A549 (cell line): Measurements from ENCODE around the gene SYNCRIP.

Experiments
- ZSCAN20 ChIP-seq: fragments of 250-450 bp; sonication (Bioruptor Pico); IDR thresholded peaks from 2 replicates; pipeline ENCODE4 v1.8.0; 2022; ENCODE audit warnings: mild to moderate bottlenecking, moderate library complexity
- TF ChIP-seq, protein P1 (sequence below): fragments of >200 bp; sonication (Bioruptor Twin); formaldehyde crosslinking; IDR thresholded peaks from 3 replicates; pipeline ENCODE4 v1.5.1; 2016
- TF ChIP-seq, protein P2 (sequence below): fragments of 450-650 bp; IDR thresholded peaks from 2 replicates; pipeline ENCODE4 v1.6.1; 2014; ENCODE audit warnings: antibody characterized with exemption

DNA sequence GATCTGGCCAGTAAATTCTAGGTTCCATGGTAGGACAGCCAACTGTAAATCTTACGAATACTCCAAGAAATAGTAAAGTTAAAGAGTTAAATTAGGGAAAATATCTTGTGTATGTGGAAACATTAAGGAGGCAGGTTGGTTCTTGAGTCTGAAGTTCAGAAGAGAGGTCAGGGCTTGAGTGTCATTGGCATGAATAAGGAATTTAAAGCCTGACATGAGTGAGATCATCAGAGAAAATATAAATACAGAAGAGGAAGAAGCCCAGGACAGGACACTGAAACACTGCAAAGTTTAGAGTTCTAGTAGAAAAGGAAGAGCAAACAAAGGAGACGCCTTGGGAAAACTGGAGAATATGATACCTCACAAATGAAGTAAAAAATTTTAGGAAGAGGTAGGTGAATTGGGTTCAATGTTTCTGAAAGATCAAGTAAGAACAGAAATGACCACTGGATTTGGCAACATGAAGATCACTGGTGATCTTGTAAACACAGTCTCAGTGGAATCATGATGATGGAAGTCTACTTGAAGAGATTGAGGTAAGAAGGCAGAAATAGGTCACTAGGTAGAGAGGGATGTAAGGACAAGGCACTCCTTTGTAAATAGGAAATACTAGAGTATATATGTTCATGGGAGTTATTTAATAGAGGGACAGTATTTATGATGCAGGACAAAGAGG lies 41.6 kb upstream of the SYNCRIP start:
- TF ChIP-seq, protein P1, sequence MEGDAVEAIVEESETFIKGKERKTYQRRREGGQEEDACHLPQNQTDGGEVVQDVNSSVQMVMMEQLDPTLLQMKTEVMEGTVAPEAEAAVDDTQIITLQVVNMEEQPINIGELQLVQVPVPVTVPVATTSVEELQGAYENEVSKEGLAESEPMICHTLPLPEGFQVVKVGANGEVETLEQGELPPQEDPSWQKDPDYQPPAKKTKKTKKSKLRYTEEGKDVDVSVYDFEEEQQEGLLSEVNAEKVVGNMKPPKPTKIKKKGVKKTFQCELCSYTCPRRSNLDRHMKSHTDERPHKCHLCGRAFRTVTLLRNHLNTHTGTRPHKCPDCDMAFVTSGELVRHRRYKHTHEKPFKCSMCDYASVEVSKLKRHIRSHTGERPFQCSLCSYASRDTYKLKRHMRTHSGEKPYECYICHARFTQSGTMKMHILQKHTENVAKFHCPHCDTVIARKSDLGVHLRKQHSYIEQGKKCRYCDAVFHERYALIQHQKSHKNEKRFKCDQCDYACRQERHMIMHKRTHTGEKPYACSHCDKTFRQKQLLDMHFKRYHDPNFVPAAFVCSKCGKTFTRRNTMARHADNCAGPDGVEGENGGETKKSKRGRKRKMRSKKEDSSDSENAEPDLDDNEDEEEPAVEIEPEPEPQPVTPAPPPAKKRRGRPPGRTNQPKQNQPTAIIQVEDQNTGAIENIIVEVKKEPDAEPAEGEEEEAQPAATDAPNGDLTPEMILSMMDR = no peak
- no peak for TF ChIP-seq ZSCAN20 (CRISPR knock-in tag)
- TF ChIP-seq, protein P2, sequence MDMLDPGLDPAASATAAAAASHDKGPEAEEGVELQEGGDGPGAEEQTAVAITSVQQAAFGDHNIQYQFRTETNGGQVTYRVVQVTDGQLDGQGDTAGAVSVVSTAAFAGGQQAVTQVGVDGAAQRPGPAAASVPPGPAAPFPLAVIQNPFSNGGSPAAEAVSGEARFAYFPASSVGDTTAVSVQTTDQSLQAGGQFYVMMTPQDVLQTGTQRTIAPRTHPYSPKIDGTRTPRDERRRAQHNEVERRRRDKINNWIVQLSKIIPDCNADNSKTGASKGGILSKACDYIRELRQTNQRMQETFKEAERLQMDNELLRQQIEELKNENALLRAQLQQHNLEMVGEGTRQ = no peak
